ENCODE data around the gene TBC1D9B. TPM values are rescaled to one million over a fixed set of nuclear protein-coding genes. Genes with fewer than 3 reads are reported as not detected.

The TBC1D9B gene
- total RNA-seq, 1 donor from 2014 or later, result 31.1 TPM

DNA sequence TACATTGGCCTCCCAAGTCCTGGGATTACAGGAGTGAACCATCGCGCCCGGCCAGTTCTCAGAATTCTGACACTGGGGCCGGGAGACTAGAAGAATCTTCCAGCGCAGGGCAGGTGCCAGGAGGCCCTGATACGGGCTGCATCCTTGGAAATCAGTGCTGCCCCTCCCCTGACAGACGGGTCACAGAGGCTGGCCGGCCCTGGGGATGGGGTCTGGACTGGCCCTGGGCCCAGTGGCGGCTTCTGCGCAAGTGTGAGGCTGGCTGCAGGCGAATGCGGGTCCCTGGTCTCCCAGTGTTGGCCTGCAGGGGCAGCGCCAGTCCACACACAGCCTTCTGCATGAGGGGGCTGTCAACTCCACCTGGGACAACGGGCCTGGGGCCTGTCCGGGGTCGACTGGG is 831 bp upstream of the TBC1D9B start:
- intact Hi-C loops (cut with micrococcal nuclease), result no loop called here
- Histone ChIP-seq H3K27me3 (ENCODE audit: low read depth) (no peaks in the 10 kb centered on the region), H3K36me3 (peaks cover 13% of the 10 kb centered on the region), H3K4me1 (peaks cover 22% of the 10 kb centered on the region), H3K9me3 (replicated peaks) (no peaks in the 10 kb centered on the region), H3K27ac (replicated peaks) (peak overlapping the region; percentile 85), H3K4me3 (peak overlapping the region; percentile 75)
- DNase-seq, result no peak
- TF ChIP-seq, protein P1, sequence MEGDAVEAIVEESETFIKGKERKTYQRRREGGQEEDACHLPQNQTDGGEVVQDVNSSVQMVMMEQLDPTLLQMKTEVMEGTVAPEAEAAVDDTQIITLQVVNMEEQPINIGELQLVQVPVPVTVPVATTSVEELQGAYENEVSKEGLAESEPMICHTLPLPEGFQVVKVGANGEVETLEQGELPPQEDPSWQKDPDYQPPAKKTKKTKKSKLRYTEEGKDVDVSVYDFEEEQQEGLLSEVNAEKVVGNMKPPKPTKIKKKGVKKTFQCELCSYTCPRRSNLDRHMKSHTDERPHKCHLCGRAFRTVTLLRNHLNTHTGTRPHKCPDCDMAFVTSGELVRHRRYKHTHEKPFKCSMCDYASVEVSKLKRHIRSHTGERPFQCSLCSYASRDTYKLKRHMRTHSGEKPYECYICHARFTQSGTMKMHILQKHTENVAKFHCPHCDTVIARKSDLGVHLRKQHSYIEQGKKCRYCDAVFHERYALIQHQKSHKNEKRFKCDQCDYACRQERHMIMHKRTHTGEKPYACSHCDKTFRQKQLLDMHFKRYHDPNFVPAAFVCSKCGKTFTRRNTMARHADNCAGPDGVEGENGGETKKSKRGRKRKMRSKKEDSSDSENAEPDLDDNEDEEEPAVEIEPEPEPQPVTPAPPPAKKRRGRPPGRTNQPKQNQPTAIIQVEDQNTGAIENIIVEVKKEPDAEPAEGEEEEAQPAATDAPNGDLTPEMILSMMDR (IDR thresholded peaks at IDR 0.05; ENCODE audit: borderline replicate concordance), result no peak

DNA sequence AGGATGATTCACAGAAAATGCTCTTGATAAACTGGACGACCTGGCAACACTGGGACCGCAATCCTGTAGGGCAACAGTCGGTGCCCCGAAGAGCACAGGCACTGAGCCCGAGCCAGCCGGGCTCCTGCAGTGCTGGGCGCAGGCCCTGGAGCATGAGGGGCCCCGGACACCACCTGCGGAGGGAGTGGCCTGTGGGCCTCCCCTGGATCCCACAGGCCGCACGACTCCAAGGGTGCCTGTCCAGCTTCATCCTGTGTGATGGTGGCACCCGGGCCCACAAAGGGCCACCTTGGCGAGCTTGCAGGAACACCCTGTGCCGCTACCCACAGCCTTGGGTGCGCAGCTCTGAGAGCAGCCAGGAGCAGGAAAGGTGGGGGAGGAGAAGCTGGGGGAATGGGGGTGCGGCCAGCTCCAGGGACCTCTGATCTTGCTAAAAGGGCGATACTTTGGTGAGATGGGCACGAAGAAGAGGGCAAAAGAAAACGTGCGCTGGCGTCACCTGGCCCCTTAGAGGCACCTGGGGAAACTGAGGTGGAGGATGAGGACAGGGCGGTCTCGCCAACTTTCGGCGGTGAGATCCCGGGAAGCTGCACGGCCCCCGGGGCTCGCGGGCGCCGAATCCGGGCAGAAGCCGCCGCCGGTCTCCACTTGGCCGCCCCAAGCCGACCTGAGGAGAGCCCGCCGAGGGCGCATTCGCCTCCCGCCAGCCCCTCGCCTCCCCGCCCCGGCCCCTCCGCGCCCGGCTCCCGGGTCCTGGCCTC is 722 bp downstream of the TBC1D9B start:
- Histone ChIP-seq H3K4me1 (peaks cover 22% of the 10 kb centered on the region), H3K36me3 (peaks cover 25% of the 10 kb centered on the region), H3K27ac (replicated peaks) (peak overlapping the region; percentile 85), H3K4me3 (peak overlapping the region; percentile 75), H3K9me3 (replicated peaks) (no peaks in the 10 kb centered on the region), H3K27me3 (ENCODE audit: low read depth) (no peaks in the 10 kb centered on the region)
- DNase-seq, result no peak
- intact Hi-C loops (cut with micrococcal nuclease), result no loop called here
- TF ChIP-seq, protein P1 (IDR thresholded peaks at IDR 0.05; ENCODE audit: borderline replicate concordance), result no peak

DNA sequence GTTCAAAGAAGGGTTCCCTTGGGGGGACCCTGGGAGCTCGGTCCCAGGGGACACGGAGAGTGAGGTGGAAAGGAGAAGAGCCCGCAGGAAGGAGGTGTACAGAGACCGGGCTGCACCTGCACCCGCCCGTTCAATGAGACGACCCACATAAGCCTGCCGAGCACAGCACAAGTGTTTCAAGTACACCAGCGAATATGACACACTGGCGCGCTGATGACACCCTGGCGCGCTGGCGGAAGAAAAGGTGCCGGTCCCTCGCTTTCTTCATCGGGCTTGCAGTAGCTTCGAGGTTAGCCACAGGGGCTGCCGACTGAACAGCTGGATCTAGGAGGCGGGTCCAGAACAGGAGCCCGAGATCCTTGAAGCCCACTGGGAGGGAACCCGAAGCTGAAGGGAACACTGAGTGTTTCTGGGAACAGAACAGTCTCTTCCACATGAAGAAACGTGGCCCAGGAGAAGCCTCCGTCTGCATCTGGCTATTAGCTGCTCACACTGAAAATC is 1.4 kb downstream of the TBC1D9B start:
- Histone ChIP-seq H3K4me3 (peak overlapping the region; percentile 75), H3K9me3 (replicated peaks) (no peaks in the 10 kb centered on the region), H3K36me3 (peaks cover 29% of the 10 kb centered on the region), H3K4me1 (peaks cover 22% of the 10 kb centered on the region), H3K27me3 (ENCODE audit: low read depth) (no peaks in the 10 kb centered on the region), H3K27ac (replicated peaks) (peak overlapping the region; percentile 85)
- intact Hi-C loops (cut with micrococcal nuclease), result no loop called here
- TF ChIP-seq, protein P1 (IDR thresholded peaks at IDR 0.05; ENCODE audit: borderline replicate concordance), result no peak
- DNase-seq, result no peak

DNA sequence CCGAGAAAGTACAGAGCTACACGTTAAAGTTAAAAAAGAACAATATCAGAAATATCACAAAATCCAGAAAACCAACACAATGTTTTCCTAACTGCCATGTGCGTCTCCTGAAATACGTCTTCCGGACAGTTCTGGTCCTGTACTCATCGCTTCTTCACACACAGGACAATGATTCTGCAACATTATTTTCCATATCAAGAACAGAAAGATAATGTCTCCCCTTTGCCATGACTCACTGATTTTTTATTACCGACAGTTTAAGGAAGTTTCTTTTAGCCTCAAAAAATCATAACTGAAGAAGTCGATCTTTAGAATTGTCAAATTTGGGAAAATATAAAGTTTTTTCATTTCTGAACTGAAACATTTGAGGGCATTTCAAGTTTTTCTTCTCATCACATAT is 2.5 kb downstream of the TBC1D9B start:
- Histone ChIP-seq H3K27me3 (ENCODE audit: low read depth) (no peaks in the 10 kb centered on the region), H3K36me3 (peaks cover 33% of the 10 kb centered on the region), H3K27ac (replicated peaks) (no peak overlapping the region), H3K4me3 (no peak overlapping the region), H3K4me1 (peaks cover 22% of the 10 kb centered on the region), H3K9me3 (replicated peaks) (no peaks in the 10 kb centered on the region)
- TF ChIP-seq, protein P1 (IDR thresholded peaks at IDR 0.05; ENCODE audit: borderline replicate concordance), result no peak
- no peak for DNase-seq
- intact Hi-C loops (cut with micrococcal nuclease), result no loop called here

DNA sequence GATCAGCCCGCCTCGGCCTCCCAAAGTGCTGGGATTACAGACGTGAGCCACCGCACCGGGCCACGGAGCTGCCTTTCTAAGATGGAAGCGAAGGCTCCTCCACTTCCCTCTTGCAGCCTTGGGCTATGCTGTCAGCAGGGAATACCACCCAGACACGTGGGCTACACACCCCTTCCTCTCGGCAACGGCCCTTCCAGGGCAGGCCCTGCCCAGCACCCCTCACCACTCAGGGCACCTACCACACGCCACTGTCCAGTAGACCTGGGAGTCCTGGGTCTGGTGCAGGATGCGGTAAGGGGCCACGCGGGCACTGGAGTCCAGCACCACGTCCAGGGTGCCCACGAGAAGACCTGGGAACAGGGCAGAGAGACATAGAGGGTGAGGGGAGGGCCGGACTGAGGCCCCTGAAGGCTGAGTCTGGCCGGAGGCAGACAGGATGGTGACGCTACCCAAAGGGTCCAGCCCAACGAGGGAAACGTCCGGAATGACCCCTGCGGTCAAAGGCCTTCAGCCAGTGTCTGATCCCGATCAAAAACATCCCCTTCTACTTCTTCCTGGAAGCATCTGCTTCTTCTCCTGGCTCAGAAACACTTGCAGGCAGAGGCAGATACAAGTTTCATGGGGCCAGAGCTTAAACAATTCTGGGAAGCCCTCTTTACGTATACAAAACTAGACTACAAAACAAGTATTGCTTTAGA is 3.1 kb downstream of the TBC1D9B start:
- intact Hi-C loops (cut with micrococcal nuclease), result no loop called here
- Histone ChIP-seq H3K36me3 (peaks cover 33% of the 10 kb centered on the region), H3K27ac (replicated peaks) (no peak overlapping the region), H3K4me1 (peaks cover 22% of the 10 kb centered on the region), H3K4me3 (no peak overlapping the region), H3K27me3 (ENCODE audit: low read depth) (no peaks in the 10 kb centered on the region), H3K9me3 (replicated peaks) (no peaks in the 10 kb centered on the region)
- TF ChIP-seq, protein P1 (IDR thresholded peaks at IDR 0.05; ENCODE audit: borderline replicate concordance), result no peak
- no peak for DNase-seq
